G401 (cell line): ENCODE results near the gene RPL10L. TPM values are rescaled to one million over a fixed set of nuclear protein-coding genes. Genes with fewer than 3 reads are reported as not detected.

Experiments used
- DNase-seq: peaks from one replicate; pipeline ENCODE4 v3.0.0-alpha.2; 2015; ENCODE audit warnings: low spot score
- in situ Hi-C: cut with HindIII; loops from 2 replicates; pipeline ENCODE4 v1.10.0; 2016; ENCODE audit warnings: low sequenced_read_pairs, mixed read lengths
- total RNA-seq: library from RNA; depleted of rRNA; stranded (reverse); fragments of >200 nt; shearing (Covaris generic); gene quantifications from 2 replicates; pipeline ENCODE4 v1.2.3, GENCODE V29; 2014; rRNA removed

The RPL10L gene
- total RNA-seq, result not detected in 2 replicates

- in situ Hi-C loops, result no loop called here
- DNase-seq, result no peak
Measured at GRCh38 chr14:46651526-46652144, at the start of gene RPL10L. RPL10L (minus strand) TSS chr14:46651781; CDS start chr14:46651736, 45 bp downstream.

- DNase-seq, result no peak
- in situ Hi-C loops, result no loop called here
Measured at GRCh38 chr14:46691819-46692218, 40.2 kb upstream of the RPL10L start.

GRCh38 chr14:46686652-46687051, 35.1 kb upstream of the RPL10L start:
- in situ Hi-C loops, result no loop called here
- no peak for DNase-seq

GRCh38 chr14:46672128-46672527, 20.5 kb upstream of the RPL10L start:
- no peak for DNase-seq
- in situ Hi-C loops, result no loop called here

GRCh38 chr14:46663382-46663781, 11.8 kb upstream of the RPL10L start:
- in situ Hi-C loops, result no loop called here
- DNase-seq, result no peak

- no peak for DNase-seq
- in situ Hi-C loops, result no loop called here
Measured at GRCh38 chr14:46661728-46662127, 10.1 kb upstream of the RPL10L start.

GRCh38 chr14:46653031-46653755, 1.6 kb upstream of the RPL10L start:
- no peak for DNase-seq
- in situ Hi-C loops, result no loop called here

- DNase-seq, result no peak
- in situ Hi-C loops, result no loop called here
Measured at GRCh38 chr14:46646796-46647195, 4.8 kb downstream of the RPL10L start.

- in situ Hi-C loops, result no loop called here
Measured at GRCh38 chr14:46626876-46627275, 24.7 kb downstream of the RPL10L start.

More at GRCh38 chr14:46626876-46627275, 24.7 kb downstream of the RPL10L start:
- DNase-seq, result no peak
